C1 segment of cervical spinal cord (tissue), 14 donors: ENCODE measurements around the gene HSD17B12.
"Not testable (repeated sequence)": the region's sequence is repeated elsewhere in the genome, so short reads cannot be mapped to it uniquely, and the experiment has no call there.

Experiments used
- DNase-seq, 14 donors: peaks; one replicate each; lab custom pipeline; 2025; lab: John Stamatoyannopoulos, UW

HSD17B12 gene

DNA sequence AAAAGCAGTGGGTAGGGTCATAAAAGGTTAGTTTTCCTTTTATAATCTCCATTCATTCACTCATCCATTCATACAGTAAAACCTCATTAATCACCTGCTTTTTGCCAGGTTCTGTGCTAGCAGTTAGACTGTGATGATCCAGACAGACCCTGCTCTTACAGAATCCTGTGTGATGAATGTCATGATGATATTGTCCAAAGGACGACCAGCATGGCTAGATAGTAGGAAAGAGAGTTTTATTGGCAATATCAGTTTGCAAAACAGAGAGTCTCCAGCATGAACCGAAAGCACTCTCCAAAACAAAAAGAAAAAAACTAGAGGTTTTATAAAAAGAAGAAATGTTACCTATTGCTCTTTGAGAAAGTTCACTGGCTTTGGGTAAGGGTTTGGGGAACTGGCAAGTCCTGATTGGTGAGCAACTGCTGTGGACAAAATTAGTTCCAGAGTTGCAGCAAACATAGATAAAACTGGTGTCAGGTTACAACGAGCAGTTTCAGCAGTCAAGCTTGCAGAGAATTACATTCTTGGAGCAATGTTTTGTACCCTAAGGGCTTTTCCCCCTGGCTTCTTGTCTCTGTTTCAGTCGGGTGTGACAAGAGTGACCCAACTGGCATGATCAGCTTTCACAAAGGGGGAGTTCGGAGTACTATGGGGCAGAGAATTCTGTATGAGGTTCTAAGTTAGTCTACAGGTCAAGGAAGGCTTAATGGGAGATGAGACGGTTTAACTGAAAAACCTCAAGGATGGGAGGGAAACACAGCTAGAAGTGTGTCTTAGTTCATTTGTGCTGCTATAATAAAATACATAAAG, 58.3 kb downstream of the HSD17B12 start:
- no peak for DNase-seq

DNA sequence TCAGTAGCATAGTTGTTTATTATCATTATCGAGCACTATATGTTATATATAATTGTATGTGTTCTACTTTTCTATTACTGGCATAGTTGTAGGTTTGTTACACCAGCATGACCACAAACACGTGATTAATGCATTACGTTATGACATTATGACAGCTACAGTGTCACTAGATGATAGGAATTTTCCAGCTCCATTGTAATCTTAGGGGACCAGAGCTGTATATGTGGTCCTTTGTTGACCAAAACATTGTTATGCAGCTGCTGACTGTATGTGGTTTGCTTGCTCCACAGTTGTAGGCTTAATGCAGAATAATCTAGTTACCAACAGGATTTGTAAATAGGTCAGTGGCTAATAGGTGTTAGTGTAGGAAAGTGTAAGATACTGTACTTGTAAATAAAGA, 66.1 kb downstream of the HSD17B12 start:
- DNase-seq, result no peak

DNA sequence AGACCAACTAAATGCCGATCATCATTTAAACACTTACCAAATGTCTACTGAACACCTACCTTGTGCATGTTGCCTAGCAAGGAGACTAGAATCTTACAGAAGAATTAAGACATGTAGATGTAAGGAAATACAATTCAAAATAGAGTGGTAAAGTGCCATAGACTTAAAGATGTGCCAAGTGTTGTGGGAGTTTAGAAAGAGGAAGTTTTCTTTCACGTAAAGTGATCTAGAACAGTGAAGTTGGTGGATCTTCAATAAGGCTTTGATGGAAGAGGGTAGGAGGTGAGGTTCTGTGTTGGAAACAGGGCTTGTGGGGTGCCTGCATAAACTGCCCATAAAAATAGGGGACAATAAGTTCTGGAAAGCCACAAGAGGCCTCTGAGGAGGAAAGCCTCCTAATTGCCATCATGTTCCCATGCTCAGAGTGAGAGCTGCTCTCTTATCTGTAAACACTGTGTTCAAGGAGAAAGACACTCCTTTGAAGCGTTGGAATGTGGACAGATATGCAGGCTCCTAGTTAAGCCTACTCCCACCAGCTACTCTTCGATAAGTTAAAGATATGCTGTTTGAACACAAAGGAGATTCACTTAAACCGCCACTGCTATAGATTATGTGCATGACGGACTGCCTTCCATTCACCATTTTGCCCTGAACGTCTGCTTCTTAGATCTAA, 66.7 kb downstream of the HSD17B12 start:
- DNase-seq, result no peak

DNA sequence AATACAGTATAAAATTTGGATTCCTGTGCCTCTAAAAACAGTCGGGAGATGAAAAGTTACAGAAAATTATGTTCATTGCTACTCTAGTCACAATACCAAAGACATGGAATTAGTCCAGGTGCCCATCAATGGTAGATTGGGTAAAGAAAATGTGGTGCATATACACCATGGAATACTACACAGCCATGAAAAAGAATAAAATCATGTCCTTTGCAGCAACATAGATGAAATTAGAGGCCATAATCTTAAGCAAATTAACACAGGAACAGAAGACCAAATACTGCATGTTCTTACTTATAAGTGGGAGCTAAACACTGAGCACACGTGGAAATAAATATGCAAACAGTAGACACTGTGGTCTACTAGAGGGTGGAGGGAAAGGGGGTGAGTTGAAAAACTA, 67.6 kb downstream of the HSD17B12 start:
- DNase-seq, result no peak

DNA sequence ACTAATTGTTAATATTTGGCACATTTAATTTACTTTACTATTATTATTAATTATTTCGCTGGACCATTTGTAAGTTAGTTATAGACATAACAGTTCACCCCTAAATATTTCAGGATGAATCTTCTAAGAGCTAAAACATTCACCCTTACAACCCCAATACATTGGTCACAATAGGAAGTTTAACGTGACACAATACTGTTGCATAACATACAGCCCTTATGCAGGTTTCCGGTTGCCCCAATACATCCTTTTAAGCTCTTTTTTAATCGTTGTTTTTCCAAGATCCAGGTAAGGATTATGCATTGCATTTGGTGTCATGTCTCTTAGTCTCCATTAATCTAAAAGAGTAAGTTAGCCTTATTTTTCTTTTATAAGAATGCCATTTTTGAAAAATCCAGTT, 71.2 kb downstream of the HSD17B12 start:
- no peak for DNase-seq

DNA sequence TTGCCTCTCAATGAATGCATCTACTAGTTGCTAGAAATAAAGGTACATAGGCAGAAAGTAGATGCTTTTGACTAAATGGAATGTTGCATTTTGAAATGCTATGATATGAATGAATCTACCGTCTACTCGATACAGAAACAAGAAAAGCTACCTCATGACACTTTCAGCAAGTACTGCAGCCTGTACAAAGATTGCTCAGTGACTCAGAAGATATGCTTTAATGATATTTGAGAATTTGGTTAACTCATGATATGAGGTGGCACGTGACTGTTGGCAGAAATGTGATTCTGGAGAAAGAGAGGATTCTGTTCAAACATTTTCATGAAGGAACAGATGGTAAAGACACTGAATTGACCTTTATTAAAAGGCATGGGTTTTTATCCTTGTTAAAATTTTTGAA, 76.0 kb downstream of the HSD17B12 start:
- no peak for DNase-seq

DNA sequence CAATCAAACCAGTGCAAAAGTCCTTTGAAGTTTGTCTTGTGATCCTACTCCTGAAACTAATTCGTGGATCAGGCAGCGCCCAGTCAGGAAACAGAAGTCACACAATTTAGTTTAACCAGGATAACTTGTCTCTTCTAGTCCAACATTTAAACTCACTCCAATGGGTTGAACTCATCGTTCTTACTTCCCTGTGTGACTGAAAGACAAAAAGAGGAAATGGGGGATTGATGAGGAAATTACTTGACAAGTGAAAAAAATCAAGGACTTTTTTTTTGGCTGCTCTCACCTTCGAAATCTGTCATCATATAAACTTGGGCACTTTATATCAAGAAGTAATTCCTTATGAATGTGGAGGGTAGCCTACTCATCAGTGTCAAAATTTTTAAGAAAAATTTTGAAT, 78.4 kb downstream of the HSD17B12 start:
- DNase-seq, result no peak

DNA sequence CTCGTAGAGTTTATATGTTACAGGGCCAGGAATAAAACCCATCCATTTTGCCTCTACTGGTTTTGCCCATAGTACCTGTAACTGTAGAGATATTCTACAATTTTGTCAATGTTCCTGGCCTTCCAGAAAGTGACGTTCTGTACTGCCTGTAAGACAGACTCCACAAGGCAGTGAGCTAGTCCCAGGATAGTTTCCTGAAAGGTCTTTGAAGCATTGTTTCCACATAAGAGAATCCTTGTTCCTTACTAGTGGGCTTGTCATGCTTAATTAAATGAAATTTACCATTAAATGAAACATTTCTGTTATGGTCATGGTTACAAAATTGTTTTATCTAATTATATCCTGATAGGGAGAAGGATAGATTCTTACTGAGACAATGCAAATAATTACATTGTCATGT, 80.4 kb downstream of the HSD17B12 start:
- DNase-seq, result no peak

DNA sequence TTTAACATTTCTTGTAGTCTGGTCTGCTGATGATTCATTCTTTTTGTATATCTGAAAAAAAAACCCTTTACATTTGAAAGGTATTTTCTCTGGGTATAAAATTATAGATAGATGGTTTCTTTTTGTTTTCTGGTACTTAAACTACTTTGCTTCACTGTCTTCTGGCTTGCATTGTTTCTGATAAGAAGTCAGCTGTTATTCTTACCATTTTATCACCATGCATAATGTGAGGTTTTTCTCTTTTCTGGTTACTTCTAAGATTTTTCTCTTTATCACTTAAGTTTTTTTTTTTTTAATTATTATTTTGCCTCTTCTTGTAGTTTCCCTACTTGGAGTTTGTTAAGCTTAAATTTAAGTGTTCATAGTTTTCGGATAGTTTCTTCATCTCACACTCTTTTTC, 84.7 kb downstream of the HSD17B12 start:
- DNase-seq, result no peak

DNA sequence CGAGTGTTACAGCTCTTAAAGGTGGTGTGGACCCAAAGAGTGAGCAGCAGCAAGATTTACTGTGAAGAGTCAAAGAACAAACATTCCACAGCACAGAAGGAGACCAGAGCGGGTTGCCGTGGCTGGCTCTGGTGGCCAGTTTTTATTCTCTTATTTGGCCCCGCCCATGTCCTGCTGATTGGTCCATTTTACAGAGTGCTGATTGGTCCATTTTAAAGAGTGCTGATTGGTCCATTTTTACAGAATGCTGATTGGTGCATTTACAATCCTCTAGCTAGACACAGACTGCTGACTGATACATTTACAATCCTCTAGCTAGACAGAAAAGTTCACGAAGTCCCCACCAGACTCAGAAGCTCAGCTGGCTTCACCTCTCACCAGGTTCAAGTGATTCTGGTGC, 88.1 kb downstream of the HSD17B12 start:
- DNase-seq, result not testable (repeated sequence)

DNA sequence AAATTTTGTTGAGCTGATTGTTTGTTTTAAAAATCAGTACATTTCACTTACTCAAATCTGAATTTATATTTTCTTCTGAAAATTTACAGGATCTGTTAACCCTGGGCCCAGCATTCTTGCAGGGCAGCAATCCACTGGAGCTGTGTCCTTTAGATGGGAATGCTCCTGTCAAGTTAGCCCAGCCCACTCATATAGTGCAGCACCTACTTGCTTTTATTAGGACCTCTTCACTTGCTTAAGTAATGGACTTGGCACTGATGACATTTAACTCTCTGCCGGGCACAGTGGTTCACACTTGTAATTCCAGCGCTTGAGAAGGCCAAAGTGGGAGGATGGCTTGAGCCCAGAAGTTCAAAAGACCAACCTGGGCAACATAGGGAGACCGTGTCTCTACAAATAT, 89.6 kb downstream of the HSD17B12 start:
- DNase-seq, result no peak

DNA sequence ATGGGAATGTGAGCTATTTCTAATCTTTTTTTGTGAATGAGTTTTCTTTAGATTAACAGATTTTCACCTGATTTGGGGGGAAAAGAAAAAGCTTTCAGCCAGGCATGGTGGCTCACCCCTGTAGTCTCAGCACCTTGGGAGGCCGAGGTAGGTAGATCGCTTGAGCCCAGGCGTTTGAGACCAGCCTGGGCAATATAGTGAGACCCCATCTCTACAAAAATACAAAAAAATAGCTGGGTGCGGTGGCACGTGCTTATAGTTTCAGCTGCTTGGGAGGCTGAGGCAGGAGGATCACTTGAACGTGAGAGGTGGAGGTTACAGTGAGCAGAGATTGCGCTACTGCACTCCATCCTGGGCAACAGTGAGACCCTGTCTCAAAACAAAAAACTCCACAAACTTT, 92.2 kb downstream of the HSD17B12 start:
- no peak for DNase-seq

DNA sequence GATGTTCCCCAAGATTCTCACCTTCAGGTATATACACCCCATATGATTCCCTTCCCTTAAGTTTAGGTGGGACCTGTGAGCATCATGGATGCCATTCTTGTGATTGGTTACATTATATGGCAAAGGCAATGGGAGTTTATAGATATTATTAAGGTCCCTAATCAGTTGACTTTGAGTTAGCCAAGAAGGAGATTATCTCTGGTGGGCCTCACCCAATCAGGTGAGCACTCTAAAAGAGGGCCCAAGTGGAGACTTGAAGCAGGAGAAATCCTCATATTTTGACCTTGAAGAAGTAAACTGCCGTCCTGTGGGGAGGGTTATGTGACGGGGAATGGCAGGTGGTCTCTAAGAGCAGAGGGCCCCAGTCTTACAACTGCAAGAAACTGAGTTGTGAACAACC, 94.2 kb downstream of the HSD17B12 start:
- no peak for DNase-seq

DNA sequence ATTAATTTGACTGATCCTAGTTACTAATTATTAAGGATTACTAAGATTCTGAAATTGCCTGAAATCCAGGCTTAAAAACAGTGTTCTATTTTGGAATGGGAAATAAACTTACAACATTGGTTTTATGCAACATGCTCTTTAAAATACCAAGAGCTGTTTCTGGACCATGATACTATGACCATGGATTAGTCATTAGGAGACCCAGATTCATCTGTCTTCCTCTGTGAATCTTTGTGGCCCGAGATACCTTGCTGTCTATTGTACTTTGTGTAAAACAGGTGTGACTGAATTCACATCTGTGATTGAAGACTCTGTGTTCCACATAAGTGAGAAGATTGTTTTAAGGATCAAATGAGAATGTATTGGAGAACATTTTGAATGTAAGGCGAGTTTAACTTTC, 98.8 kb downstream of the HSD17B12 start:
- no peak for DNase-seq

DNA sequence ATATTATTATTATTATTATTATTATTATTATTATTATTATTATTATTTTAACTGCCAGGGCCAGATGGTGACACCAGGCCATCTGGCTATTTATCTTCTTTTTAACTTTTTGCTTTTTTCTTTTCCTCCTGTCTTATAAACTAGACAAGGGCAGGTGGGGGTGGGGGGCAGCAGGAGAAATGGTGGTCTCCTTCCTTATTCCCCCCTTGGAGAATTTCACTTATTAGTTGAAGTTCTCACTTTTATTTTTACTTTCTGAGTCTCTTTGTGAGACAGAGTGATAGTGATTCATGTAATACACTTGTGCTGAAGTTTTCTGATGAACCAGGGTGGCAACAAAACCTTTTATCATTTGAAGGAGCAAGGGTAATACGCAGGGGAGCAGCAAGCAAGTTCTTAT, 103.8 kb downstream of the HSD17B12 start:
- DNase-seq, result no peak

DNA sequence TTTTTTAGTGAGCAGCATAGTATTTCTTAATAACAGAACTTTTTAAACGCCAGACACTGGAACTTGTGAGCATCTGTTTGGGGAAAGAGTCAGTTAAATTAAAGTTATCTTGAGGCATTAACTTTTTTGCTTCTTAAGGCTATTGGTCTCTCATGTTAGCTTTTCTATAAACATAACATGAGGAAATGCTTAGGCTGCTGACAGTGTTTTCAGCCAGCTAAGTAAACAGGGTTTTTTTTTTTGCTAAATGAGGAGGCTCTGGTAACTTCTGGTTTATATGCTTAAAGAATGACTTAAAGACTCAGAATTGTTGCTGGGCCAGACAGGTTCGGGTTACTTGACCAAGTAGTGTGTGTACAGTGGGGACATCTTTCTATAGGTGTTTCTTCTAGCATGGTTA, 104.3 kb downstream of the HSD17B12 start:
- no peak for DNase-seq

DNA sequence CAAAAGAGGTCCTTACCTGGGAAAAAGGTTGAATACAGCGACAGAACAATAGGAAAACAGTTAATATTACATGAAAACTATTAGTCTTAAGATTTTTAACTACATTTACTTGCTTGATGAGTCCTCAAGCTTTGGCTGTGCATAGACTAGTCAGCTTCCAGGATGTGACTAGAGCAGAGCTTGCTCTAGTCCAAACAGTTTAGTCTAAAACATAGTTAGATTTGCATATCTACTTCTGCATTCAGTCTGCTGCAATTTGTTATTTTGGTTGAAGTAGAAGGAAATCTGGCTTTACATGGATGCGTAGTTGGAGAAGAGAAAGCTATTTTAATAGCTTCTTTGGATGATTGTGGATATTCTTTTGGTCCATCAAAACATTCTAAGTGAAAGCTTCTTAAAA, 104.8 kb downstream of the HSD17B12 start:
- DNase-seq, result no peak

DNA sequence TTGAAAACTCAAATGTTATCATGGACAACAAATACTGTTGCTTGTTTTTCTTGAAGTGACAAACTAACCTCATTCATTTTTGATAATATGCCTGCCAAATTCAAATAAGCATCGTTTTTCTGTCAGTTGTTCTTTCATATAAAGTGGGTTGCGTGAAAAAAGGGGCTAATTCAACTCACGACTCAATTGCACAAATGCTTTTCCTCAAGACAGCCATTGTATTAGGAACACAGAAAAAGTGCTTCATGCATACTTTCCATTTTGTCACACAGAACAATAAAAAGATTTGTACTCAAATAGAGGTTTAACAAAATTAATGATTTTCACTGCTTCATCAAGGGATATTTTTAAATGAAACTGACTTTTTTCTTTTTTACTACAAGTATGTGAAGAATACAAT, 105.5 kb downstream of the HSD17B12 start:
- DNase-seq, result no peak

DNA sequence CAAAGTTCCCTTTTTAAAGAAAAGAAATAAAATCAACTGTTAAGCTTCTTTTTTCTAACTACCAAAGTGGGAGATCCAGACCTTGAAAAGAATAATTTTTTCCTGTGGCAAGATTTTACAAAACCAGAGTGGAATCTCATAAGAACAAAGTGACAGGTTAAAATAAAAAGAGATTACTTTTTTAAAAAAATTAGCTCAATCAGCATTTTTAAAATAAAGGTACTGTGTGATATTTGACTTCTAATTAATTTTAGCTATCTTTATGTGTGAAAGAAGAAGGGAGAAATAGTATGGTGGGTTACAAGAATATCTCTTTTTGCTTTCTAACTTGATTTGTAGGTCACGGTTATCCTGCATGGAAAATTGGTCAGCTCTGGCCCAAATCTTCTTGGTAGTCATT, 107.3 kb downstream of the HSD17B12 start:
- no peak for DNase-seq

DNA sequence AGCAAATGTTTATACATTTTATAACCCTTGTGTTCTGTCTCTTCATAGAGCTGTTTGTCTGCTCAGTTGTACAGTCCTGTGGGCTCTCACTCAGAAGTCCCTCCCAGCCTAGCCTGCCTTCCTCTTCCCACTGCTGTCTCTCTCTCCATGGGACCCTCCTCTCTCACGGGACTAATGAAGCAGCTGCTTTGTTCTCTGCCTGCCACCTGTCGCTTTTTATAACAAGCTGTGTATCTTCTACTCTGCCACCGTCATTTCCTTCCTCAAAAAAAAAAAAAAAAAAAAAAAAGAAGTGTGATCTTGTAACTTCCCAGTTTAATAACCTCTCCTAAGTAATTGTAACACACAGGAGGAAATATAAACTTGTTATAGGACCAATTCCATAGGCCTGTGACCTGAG, 107.9 kb downstream of the HSD17B12 start:
- no peak for DNase-seq

DNA sequence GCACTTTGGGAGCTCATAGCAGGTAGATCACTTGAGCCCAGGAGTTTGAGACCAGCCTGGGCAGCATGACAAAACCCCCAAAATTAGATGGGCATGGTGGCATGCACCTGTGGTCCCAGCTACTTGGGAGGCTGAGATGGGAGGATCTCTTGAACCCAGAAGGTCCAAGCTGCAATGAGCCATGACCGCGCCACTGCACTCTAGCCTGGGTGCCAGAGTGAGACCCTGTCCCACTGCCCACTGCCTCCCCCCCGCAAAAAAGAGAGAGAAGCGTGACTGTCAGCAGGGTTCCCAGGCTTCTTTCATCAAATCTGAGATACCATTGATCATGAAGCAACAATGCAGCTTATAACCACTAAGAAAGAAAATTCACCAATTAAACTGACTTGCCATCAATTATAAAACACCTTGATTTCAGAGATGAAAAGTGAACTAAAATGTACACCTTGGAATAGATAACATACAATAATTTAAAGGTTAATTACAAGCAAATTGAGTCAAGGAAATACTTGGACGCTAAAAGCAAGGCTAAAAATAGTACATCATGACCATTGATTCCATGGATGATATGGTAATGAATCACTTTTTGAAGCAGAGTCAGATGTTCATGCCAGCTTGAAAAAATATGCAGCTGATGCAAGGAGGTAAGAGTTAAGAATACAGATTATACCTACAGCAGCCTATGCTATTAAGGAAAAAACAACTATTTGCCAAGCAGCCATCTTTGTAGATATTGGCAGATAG, 109.3 kb downstream of the HSD17B12 start:
- no peak for DNase-seq

DNA sequence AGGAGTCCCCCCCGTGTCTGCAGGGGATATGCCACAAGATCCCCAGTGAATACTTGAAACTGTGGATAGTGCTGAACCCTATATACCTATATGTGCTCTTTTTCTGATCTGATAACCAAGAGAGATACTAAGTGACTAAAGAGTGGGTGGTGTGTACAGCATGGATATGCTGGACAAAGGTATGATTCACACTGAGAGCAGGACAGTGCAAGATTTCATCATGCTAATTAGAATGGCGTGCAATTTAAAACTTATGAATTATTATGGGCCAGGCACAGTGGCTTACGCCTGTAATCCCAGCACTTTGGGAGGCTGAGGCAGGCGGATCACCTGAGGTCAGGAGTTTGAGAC, 109.9 kb downstream of the HSD17B12 start:
- no peak for DNase-seq

DNA sequence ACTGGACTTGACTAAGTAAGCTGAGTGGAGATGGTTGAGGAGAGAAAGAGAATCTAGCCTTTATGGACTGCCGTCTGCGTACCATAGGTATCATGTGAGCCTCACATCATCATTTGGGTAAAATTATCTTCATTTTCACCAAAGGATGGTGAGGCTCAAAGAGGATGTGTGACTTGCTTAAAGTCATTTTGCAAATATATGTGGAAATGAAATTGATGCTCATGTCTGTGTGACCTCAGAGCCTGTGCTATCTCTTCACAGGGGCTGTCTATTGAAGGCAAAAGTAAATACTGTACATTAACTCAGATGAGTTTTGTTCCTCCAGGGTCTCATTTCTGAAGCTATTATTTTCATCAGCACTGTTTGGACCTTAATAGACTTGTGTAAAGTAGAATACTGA, 116.8 kb downstream of the HSD17B12 start:
- DNase-seq, result no peak
